ENCODE results near the gene LRRC61. TPM values are rescaled to one million over a fixed set of nuclear protein-coding genes. Genes with fewer than 3 reads are reported as not detected.
"Not testable (repeated sequence)": the region's sequence is repeated elsewhere in the genome, so short reads cannot be mapped to it uniquely, and the experiment has no call there.

The LRRC61 gene
- polyA plus RNA-seq, 1 donor (not counting 4 experiments of a cell fraction or from before 2014, with no cell fraction given): 1.0 TPM

DNA sequence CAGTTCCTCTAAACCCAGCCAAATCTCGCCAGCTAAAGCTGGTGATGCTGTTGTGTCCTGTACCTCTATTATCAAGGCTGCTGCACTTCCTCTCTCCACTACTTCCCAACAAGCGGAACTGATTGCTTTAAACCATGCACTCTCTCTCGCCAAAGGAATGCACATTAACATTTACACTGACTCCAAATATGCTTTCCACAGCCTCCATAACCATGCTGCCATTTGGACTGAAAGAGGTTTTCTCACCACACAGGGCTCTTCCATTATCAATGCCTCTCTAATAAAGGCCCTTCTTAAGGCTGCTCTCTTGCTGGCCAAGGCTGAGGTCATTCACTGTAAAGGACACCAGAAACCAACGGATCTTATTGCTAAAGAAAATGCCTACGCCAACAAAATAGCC, 11.4 kb upstream of the LRRC61 start:
- Histone ChIP-seq H3K4me3 (ENCODE audit: control insufficient read depth in 2 of 3, extremely low read depth in 1 of 3, insufficient read depth in 2 of 3, low read depth in 1 of 3, low read length in 3 of 3) (no peak overlapping the region), H3K79me2 (ENCODE audit: control insufficient read depth, insufficient read depth, low read length) (no peaks in the 10 kb centered on the region), H3K4me2 (ENCODE audit: control insufficient read depth, extremely low read depth, insufficient read depth, low read depth, low read length) (no peak overlapping the region), H3K27ac (ENCODE audit: control insufficient read depth, insufficient read depth, low read length) (no peak overlapping the region), H2AFZ (ENCODE audit: control insufficient read depth, low read length) (no peak overlapping the region), H3K4me1 (ENCODE audit: control insufficient read depth, extremely low read depth, insufficient read depth, low read length) (no peaks in the 10 kb centered on the region), H3K9me3 (ENCODE audit: control insufficient read depth, low read depth, low read length) (no peaks in the 10 kb centered on the region), H3K9ac (ENCODE audit: control insufficient read depth, extremely low read depth, insufficient read depth, low read length) (no peak overlapping the region), H3K27me3 (ENCODE audit: control insufficient read depth, extremely low read depth, insufficient read depth, low read length) (no peaks in the 10 kb centered on the region), H3K36me3 (ENCODE audit: control insufficient read depth in 2 of 2, extremely low read depth in 1 of 2, insufficient read depth in 2 of 2, low read length in 2 of 2) (no peaks in the 10 kb centered on the region), H3K9me1 (ENCODE audit: control insufficient read depth, extremely low read depth, insufficient read depth, low read length) (no peaks in the 10 kb centered on the region), H4K20me1 (ENCODE audit: control insufficient read depth, extremely low read depth, insufficient read depth, low read length) (no peaks in the 10 kb centered on the region)
- TF ChIP-seq, protein P1, sequence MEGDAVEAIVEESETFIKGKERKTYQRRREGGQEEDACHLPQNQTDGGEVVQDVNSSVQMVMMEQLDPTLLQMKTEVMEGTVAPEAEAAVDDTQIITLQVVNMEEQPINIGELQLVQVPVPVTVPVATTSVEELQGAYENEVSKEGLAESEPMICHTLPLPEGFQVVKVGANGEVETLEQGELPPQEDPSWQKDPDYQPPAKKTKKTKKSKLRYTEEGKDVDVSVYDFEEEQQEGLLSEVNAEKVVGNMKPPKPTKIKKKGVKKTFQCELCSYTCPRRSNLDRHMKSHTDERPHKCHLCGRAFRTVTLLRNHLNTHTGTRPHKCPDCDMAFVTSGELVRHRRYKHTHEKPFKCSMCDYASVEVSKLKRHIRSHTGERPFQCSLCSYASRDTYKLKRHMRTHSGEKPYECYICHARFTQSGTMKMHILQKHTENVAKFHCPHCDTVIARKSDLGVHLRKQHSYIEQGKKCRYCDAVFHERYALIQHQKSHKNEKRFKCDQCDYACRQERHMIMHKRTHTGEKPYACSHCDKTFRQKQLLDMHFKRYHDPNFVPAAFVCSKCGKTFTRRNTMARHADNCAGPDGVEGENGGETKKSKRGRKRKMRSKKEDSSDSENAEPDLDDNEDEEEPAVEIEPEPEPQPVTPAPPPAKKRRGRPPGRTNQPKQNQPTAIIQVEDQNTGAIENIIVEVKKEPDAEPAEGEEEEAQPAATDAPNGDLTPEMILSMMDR (optimal IDR thresholded peaks at IDR 0.05 in 1 of 3, IDR thresholded peaks at IDR 0.05 in 1 of 3, conservative IDR thresholded peaks at IDR 0.05 in 1 of 3; ENCODE audit: extremely low read depth in 1 of 3, insufficient read depth in 2 of 3, low read length in 3 of 3): no peak
- TF ChIP-seq EZH2 (IDR thresholded peaks at IDR 0.05; ENCODE audit: low read length): no peak
- FAIRE-seq: no peak
- no peak for DNase-seq (ENCODE audit: low read depth, low spot score)
- dilution Hi-C loops (cut with MboI; ENCODE audit: extremely low pct_ligation_motif_present, low sequenced_read_pairs): no loop called here

DNA sequence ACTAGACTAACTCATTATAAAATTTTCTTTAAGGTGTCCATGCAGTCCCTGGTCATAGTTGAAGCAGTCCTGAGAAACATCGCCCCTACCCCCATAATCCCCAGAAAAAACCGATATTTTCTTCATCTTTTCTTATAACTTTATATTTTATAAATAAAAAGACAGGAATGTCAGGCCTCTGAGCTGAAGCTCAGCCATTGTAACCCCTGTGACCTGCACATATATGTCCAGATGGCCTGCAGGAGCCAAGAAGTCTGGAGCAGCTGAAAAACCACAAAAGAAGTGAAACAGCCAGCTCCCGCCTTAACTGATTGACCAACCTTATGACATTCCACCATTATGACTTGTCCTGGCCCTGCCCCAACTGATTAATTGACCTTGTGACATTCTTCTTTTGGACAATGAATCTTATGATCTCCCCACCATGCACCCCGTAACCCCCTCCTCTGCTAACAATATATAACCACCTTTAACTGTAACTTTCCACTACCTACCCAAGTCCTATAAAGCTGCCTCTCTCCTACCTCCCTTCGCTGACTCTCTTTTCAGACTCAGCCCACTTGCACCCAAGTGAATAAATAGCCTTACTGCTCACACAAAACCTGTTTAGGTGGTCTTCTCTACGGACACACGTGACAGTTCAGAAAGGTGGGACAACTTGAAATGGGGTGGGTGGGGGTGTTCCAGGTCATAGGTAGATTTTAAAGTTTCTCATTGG, 10.3 kb upstream of the LRRC61 start:
- dilution Hi-C loops (cut with MboI; ENCODE audit: extremely low pct_ligation_motif_present, low sequenced_read_pairs); H3K4me1 ChIP-seq (ENCODE audit: control insufficient read depth, extremely low read depth, insufficient read depth, low read length); H3K27ac ChIP-seq (ENCODE audit: control insufficient read depth, insufficient read depth, low read length): not testable (repeated sequence)

DNA sequence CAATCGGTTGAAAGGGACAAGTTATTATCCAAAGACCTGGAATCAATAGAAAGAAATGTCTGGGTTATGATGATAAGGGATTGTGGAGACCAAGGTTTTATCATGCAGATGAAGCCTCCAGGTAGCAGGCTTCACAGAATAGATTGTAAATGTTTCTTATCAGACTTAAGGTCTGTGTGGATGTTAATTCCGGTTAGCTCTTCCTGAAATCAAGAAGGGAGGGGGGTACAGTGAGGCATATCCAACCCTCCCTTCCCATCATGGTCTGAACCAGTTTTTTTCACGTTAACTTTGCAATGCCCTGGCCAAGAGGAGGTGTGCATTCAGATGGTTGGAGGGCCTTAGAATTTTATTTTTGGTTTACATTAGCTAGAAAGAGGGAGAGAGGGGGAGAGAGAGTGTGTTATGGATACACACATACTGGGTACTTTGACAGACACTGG, 9.8 kb upstream of the LRRC61 start:
- no peaks in the 10 kb centered on the region for H3K4me1 ChIP-seq (ENCODE audit: control insufficient read depth, extremely low read depth, insufficient read depth, low read length)
- no peaks in the 10 kb centered on the region for H3K27me3 ChIP-seq (ENCODE audit: control insufficient read depth, extremely low read depth, insufficient read depth, low read length)
- H3K9ac ChIP-seq (ENCODE audit: control insufficient read depth, extremely low read depth, insufficient read depth, low read length): no peak overlapping the region
- DNase-seq (ENCODE audit: low read depth, low spot score) (no peak), FAIRE-seq (no peak)
- no peaks in the 10 kb centered on the region for H3K79me2 ChIP-seq (ENCODE audit: control insufficient read depth, insufficient read depth, low read length)
- no peak overlapping the region for H2AFZ ChIP-seq (ENCODE audit: control insufficient read depth, low read length)
- H3K36me3 ChIP-seq (ENCODE audit: control insufficient read depth in 2 of 2, extremely low read depth in 1 of 2, insufficient read depth in 2 of 2, low read length in 2 of 2): no peaks in the 10 kb centered on the region
- no peaks in the 10 kb centered on the region for H3K9me3 ChIP-seq (ENCODE audit: control insufficient read depth, low read depth, low read length)
- no peak overlapping the region for H3K4me3 ChIP-seq (ENCODE audit: control insufficient read depth in 2 of 3, extremely low read depth in 1 of 3, insufficient read depth in 2 of 3, low read depth in 1 of 3, low read length in 3 of 3)
- dilution Hi-C loops (cut with MboI; ENCODE audit: extremely low pct_ligation_motif_present, low sequenced_read_pairs): no loop called here
- no peak overlapping the region for H3K27ac ChIP-seq (ENCODE audit: control insufficient read depth, insufficient read depth, low read length)
- no peaks in the 10 kb centered on the region for H4K20me1 ChIP-seq (ENCODE audit: control insufficient read depth, extremely low read depth, insufficient read depth, low read length)
- H3K4me2 ChIP-seq (ENCODE audit: control insufficient read depth, extremely low read depth, insufficient read depth, low read depth, low read length): no peak overlapping the region
- no peaks in the 10 kb centered on the region for H3K9me1 ChIP-seq (ENCODE audit: control insufficient read depth, extremely low read depth, insufficient read depth, low read length)
- TF ChIP-seq, protein P1 (optimal IDR thresholded peaks at IDR 0.05 in 1 of 3, IDR thresholded peaks at IDR 0.05 in 1 of 3, conservative IDR thresholded peaks at IDR 0.05 in 1 of 3; ENCODE audit: extremely low read depth in 1 of 3, insufficient read depth in 2 of 3, low read length in 3 of 3): no peak
- TF ChIP-seq EZH2 (IDR thresholded peaks at IDR 0.05; ENCODE audit: low read length): no peak

More for the DNA sequence above, 10.3 kb upstream of the LRRC61 start:
- not testable (repeated sequence) for H3K4me3 ChIP-seq (ENCODE audit: control insufficient read depth in 2 of 3, extremely low read depth in 1 of 3, insufficient read depth in 2 of 3, low read depth in 1 of 3, low read length in 3 of 3); H3K27me3 ChIP-seq (ENCODE audit: control insufficient read depth, extremely low read depth, insufficient read depth, low read length); H4K20me1 ChIP-seq (ENCODE audit: control insufficient read depth, extremely low read depth, insufficient read depth, low read length); H3K9ac ChIP-seq (ENCODE audit: control insufficient read depth, extremely low read depth, insufficient read depth, low read length); FAIRE-seq; H2AFZ ChIP-seq (ENCODE audit: control insufficient read depth, low read length); DNase-seq (ENCODE audit: low read depth, low spot score); H3K79me2 ChIP-seq (ENCODE audit: control insufficient read depth, insufficient read depth, low read length); H3K4me2 ChIP-seq (ENCODE audit: control insufficient read depth, extremely low read depth, insufficient read depth, low read depth, low read length); H3K9me1 ChIP-seq (ENCODE audit: control insufficient read depth, extremely low read depth, insufficient read depth, low read length); H3K9me3 ChIP-seq (ENCODE audit: control insufficient read depth, low read depth, low read length); H3K36me3 ChIP-seq (ENCODE audit: control insufficient read depth in 2 of 2, extremely low read depth in 1 of 2, insufficient read depth in 2 of 2, low read length in 2 of 2)
